Stimulated activated CD8-positive, alpha-beta memory T cell treated with anti-CD3 and anti-CD28 coated beads, Interleukin-12 subunit alpha, Interleukin-12 subunit beta, amount 100 ng/mL, for 24 hours (primary cell): Measurements from ENCODE around the gene C1orf21.

Source experiments
- DNase-seq: peaks from one replicate; pipeline ENCODE4 v3.0.0-alpha.2; 2020; ENCODE audit errors: extremely low read depth

The C1orf21 gene

GRCh38 chr1:184485751-184486723, 99.2 kb downstream of the C1orf21 start:
- DNase-seq: no peak

GRCh38 chr1:184486761-184487445, 100.1 kb downstream of the C1orf21 start:
- no peak for DNase-seq

GRCh38 chr1:184487531-184488193, 100.8 kb downstream of the C1orf21 start:
- DNase-seq: no peak

GRCh38 chr1:184489908-184490307, 103.1 kb downstream of the C1orf21 start:
- DNase-seq: no peak

- no peak for DNase-seq
Observed at GRCh38 chr1:184492536-184492935, 105.7 kb downstream of the C1orf21 start.

GRCh38 chr1:184493987-184494388, 107.2 kb downstream of the C1orf21 start:
- DNase-seq: no peak

GRCh38 chr1:184494929-184495328, 108.1 kb downstream of the C1orf21 start:
- no peak for DNase-seq

- DNase-seq: no peak
Observed at GRCh38 chr1:184497959-184498723, 111.3 kb downstream of the C1orf21 start.

GRCh38 chr1:184499616-184500015, 112.8 kb downstream of the C1orf21 start:
- DNase-seq: no peak

GRCh38 chr1:184502161-184502560, 115.3 kb downstream of the C1orf21 start:
- DNase-seq: no peak

GRCh38 chr1:184503221-184503749, 116.5 kb downstream of the C1orf21 start:
- no peak for DNase-seq

- DNase-seq: no peak
Observed at GRCh38 chr1:184504040-184504954, 117.5 kb downstream of the C1orf21 start.

GRCh38 chr1:184504955-184505338, 118.1 kb downstream of the C1orf21 start:
- DNase-seq: no peak

- DNase-seq: no peak
Observed at GRCh38 chr1:184506481-184506880, 119.7 kb downstream of the C1orf21 start.

GRCh38 chr1:184507165-184507564, 120.3 kb downstream of the C1orf21 start:
- no peak for DNase-seq

- DNase-seq: no peak
Observed at GRCh38 chr1:184507604-184508280, 120.9 kb downstream of the C1orf21 start.

GRCh38 chr1:184509105-184509504, 122.3 kb downstream of the C1orf21 start:
- no peak for DNase-seq

- no peak for DNase-seq
Observed at GRCh38 chr1:184510110-184510509, 123.3 kb downstream of the C1orf21 start.

- no peak for DNase-seq
Observed at GRCh38 chr1:184512724-184513123, 125.9 kb downstream of the C1orf21 start.

- DNase-seq: no peak
Observed at GRCh38 chr1:184513421-184513820, 126.6 kb downstream of the C1orf21 start.
